Measurements from ENCODE around the gene FAM184B. TPM values are rescaled to one million over a fixed set of nuclear protein-coding genes. Genes with fewer than 3 reads are reported as not detected.

The FAM184B gene
- total RNA-seq, result under 1 TPM in 3 of 4 donors, not detected in 1; 0.24 to 0.39 (median 0.25) TPM

DNA sequence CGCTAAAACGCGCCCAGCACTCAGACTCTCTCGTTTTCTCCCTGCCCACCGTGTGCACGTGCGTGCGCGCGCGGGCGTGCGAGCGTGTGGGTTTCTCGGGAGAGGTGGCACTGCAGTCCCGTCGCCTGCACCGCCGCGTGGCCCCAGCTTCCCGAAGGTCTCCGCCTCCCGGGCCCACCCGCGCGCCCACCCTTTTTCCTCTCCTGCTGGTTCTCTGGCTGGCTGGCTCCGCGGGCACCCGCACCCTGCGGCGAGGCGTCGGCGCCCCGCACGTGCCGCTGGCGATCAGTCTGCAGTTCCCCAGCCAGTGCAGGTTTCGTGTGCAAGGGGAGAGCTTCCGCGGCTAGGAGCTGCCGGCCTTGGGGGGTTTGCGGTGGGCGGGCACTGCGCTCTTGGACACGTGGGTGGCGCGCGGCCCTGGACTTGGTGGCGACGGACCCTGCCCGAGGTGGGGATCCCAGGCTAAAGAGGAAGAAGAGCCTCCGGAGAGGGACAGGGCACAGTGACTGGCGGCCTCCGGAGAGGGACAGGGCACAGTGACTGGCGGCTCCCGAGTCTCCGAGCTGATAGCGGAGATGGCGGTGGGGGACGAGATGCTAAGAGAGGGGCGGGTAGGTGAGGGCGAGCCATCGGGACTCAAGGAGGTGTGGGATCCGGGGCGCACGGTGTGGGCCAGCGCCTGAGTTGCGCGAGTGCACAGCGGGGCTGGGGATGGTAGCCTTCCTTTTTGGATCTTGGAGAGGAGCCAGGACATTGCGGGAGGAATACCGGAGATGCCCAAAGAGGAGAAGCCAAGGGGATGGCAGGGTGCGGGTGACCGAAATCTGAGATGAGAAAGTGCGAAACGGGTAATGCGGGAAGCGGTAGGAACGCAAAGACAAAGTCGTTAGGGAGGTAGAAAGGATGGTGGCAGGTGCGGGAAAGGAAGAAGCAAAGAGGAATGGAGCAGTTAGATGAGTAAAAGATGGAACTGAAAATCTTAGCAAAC is at the start of gene FAM184B:
FAM184B (minus strand) TSS at position 322 of the 988 bp plus-strand sequence. CDS start 322 bp downstream, outside the sequence.
- no peaks in the 10 kb centered on the region for H3K36me3 ChIP-seq
- peaks cover 25% of the 10 kb centered on the region for H3K27me3 ChIP-seq
- H3K9me3 ChIP-seq, result no peaks in the 10 kb centered on the region
- no peak within 1 kb of the TSS for H3K27ac ChIP-seq
- 12% methylated on average over 31 of the region's 82 CpGs for WGBS
- DNase-seq (ENCODE audit: low spot score in 2 of 2), result no peak
- peaks cover 19% of the 10 kb centered on the region for H3K4me1 ChIP-seq
- H3K4me3 ChIP-seq, result peak within 1 kb of the TSS; percentile 55
- TF ChIP-seq POLR2AphosphoS5 (IDR thresholded peaks at IDR 0.05), result no peak
- TF ChIP-seq, protein P1, sequence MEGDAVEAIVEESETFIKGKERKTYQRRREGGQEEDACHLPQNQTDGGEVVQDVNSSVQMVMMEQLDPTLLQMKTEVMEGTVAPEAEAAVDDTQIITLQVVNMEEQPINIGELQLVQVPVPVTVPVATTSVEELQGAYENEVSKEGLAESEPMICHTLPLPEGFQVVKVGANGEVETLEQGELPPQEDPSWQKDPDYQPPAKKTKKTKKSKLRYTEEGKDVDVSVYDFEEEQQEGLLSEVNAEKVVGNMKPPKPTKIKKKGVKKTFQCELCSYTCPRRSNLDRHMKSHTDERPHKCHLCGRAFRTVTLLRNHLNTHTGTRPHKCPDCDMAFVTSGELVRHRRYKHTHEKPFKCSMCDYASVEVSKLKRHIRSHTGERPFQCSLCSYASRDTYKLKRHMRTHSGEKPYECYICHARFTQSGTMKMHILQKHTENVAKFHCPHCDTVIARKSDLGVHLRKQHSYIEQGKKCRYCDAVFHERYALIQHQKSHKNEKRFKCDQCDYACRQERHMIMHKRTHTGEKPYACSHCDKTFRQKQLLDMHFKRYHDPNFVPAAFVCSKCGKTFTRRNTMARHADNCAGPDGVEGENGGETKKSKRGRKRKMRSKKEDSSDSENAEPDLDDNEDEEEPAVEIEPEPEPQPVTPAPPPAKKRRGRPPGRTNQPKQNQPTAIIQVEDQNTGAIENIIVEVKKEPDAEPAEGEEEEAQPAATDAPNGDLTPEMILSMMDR (IDR thresholded peaks at IDR 0.05), result no peak
- TF ChIP-seq EP300 (IDR thresholded peaks at IDR 0.05), result no peak
- no peak for TF ChIP-seq POLR2A (IDR thresholded peaks at IDR 0.05)

DNA sequence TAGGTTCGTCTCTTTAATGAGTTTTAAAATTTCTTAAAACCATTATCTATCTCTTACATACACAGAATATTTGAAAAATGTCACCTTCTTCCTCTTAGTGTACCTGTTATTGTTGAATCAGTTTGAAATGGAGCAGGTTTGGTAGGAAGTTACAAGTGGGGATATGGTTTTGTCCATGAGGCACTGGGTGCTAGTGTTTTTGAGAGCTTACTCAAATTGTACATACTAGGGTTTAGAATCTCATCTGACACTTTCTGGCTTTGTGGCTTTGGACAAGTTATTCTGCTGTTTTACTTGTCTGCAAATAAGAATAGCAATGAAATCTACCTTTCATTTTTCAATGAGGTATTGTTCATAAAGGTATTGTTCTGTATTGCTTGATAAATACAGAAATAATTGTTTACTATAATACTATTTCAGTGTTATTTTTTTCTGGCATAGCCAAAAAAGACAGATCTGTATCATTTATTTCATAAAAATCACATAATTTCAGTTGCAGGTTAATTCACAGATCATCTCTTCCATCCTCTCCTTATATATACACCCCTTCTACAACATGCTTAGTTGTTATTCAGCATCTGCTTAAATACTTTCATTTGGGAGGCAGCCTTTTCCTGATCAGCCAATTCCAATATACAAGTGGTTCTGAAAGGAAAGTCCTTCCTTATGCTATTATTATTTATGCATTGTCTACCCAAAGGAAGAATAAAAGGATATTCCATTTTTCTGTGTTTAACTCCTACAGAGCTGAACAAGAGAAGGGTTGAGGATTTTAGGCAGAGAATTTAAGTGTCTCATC is 42.6 kb upstream of the FAM184B start:
- no peaks in the 10 kb centered on the region for H3K36me3 ChIP-seq
- no peaks in the 10 kb centered on the region for H3K9me3 ChIP-seq
- no peaks in the 10 kb centered on the region for H3K4me1 ChIP-seq
- DNase-seq (ENCODE audit: low spot score in 2 of 2), result no peak
- no peaks in the 10 kb centered on the region for H3K27me3 ChIP-seq
- H3K4me3 ChIP-seq, result no peak overlapping the region
- WGBS, result 88% methylated on average over 1 of the region's 1 CpG
- no peak for TF ChIP-seq EP300 (IDR thresholded peaks at IDR 0.05)
- TF ChIP-seq, protein P1 (IDR thresholded peaks at IDR 0.05), result no peak
- no peak for TF ChIP-seq POLR2AphosphoS5 (IDR thresholded peaks at IDR 0.05)
- TF ChIP-seq POLR2A (IDR thresholded peaks at IDR 0.05), result no peak
- no peak overlapping the region for H3K27ac ChIP-seq

DNA sequence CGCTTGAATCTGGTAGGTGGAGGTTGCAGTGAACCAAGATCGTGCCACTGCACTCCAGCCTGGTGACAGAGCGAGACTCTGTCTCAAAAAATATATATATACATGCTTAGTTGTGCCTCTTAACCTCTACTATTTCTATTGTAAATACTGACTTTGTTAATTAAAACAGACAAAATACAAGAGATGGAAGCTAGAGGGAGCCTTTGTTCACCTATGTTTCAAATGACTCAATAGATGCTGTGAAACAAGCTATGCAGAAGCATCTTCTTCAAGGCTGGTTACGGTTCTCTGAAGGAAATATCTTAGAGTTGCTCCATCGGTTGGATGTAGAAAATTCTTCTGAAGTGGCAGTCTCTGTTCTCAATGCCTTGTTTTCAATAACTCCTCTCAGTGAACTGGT is 35.6 kb upstream of the FAM184B start:
- H3K4me1 ChIP-seq, result no peaks in the 10 kb centered on the region
- no peak for DNase-seq (ENCODE audit: low spot score in 2 of 2)
- no peak overlapping the region for H3K27ac ChIP-seq
- H3K9me3 ChIP-seq, result no peaks in the 10 kb centered on the region
- no peaks in the 10 kb centered on the region for H3K27me3 ChIP-seq
- no peak overlapping the region for H3K4me3 ChIP-seq
- WGBS, result 57% methylated on average over 5 of the region's 5 CpGs
- no peaks in the 10 kb centered on the region for H3K36me3 ChIP-seq
- TF ChIP-seq POLR2A (IDR thresholded peaks at IDR 0.05) (no peak), POLR2AphosphoS5 (IDR thresholded peaks at IDR 0.05) (no peak)
- TF ChIP-seq, protein P1 (IDR thresholded peaks at IDR 0.05), result peak in 1 of 2 donors; percentile 35

DNA sequence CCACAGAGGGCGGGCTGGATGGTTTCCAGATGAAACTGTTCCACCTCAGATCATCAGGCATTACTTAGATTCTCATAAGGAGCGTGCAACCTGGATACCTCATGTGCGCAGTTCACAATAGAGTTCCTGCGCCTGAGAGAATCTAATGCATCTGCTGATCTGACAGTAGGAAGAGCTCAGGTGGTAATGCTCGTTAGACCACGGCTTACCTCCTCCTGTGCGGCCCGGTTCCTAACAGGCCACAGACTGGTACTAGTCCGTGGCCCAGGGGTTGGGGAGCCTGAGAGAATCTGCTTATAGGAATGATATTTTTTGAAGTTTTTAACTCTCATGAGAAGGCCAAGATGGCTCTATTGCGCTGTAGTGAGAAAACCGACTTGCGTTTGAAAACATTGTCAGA is 34.7 kb upstream of the FAM184B start:
- H3K27me3 ChIP-seq, result no peaks in the 10 kb centered on the region
- no peak for DNase-seq (ENCODE audit: low spot score in 2 of 2)
- TF ChIP-seq EP300 (IDR thresholded peaks at IDR 0.05), result no peak
- TF ChIP-seq POLR2AphosphoS5 (IDR thresholded peaks at IDR 0.05), result no peak
- TF ChIP-seq, protein P1 (IDR thresholded peaks at IDR 0.05), result no peak
- TF ChIP-seq POLR2A (IDR thresholded peaks at IDR 0.05), result no peak
- H3K4me3 ChIP-seq, result no peak overlapping the region
- no peaks in the 10 kb centered on the region for H3K9me3 ChIP-seq
- H3K36me3 ChIP-seq, result no peaks in the 10 kb centered on the region
- WGBS, result 97% methylated on average over 12 of the region's 12 CpGs
- H3K4me1 ChIP-seq, result peaks cover 7% of the 10 kb centered on the region
- H3K27ac ChIP-seq, result no peak overlapping the region
